MM.1S (cell line): ENCODE results near the gene KCNQ2.

Experiments
- DNase-seq: peaks from one replicate; pipeline ENCODE4 v3.0.0-alpha.2; 2015
- H2AFZ ChIP-seq: fragments of 300-600 bp; sonication (generic); 2 replicates; pipeline ENCODE4 v1.6.0; 2016; ENCODE audit warnings: antibody characterized with exemption, low read length
- H3F3A ChIP-seq: fragments of 300-600 bp; sonication (generic); 2 replicates; pipeline ENCODE4 v1.6.1; 2016; ENCODE audit warnings: mild to moderate bottlenecking, antibody characterized with exemption, low read length, moderate library complexity, mixed read lengths; ENCODE audit not compliant: insufficient read depth
- H3K27ac ChIP-seq: fragments of 300-600 bp; sonication (generic); 2 replicates; pipeline ENCODE4 v1.5.1; 2016; ENCODE audit warnings: mild to moderate bottlenecking, low read length
- H3K27me3 ChIP-seq: fragments of 300-600 bp; sonication (generic); replicated peaks from 2 replicates; pipeline ENCODE4 v1.6.0; 2016; ENCODE audit warnings: low read length; ENCODE audit not compliant: insufficient read depth
- H3K36me3 ChIP-seq: fragments of 300-600 bp; sonication (generic); replicated peaks from 2 replicates; pipeline ENCODE4 v1.6.1; 2016; ENCODE audit warnings: mild to moderate bottlenecking, low read length, mixed read lengths; ENCODE audit not compliant: insufficient read depth
- H3K4me1 ChIP-seq: fragments of 300-600 bp; sonication (generic); 2 replicates; pipeline ENCODE4 v1.6.1; 2016; ENCODE audit warnings: low read length, mixed read lengths
- H3K4me2 ChIP-seq: fragments of 300-600 bp; sonication (generic); 2 replicates; pipeline ENCODE4 v1.6.0; 2016; ENCODE audit warnings: low read depth, low read length
- H3K4me3 ChIP-seq: fragments of 300-600 bp; sonication (generic); 2 replicates; pipeline ENCODE4 v1.5.1; 2016; ENCODE audit warnings: low read length, mixed read lengths
- H3K79me2 ChIP-seq: fragments of 300-600 bp; sonication (generic); 2 replicates; pipeline ENCODE4 v1.6.1; 2016; ENCODE audit warnings: mixed run types, low read length, mixed read lengths
- H3K9ac ChIP-seq: fragments of 300-600 bp; sonication (generic); 2 replicates; pipeline ENCODE4 v1.6.1; 2016; ENCODE audit warnings: low read length, mixed read lengths
- H3K9me2 ChIP-seq: fragments of 300-600 bp; sonication (generic); replicated peaks from 2 replicates; pipeline ENCODE4 v1.6.1; 2016; ENCODE audit warnings: mild to moderate bottlenecking, low read length, mixed read lengths; ENCODE audit not compliant: insufficient read depth
- H3K9me3 ChIP-seq: fragments of 300-600 bp; sonication (generic); replicated peaks from 2 replicates; pipeline ENCODE4 v1.6.1; 2016; ENCODE audit warnings: mild to moderate bottlenecking, low read length, mixed read lengths; ENCODE audit not compliant: insufficient read depth
- H4K20me1 ChIP-seq: fragments of 300-600 bp; sonication (generic); 2 replicates; pipeline ENCODE4 v1.6.1; 2016; ENCODE audit warnings: mild to moderate bottlenecking, low read length, moderate library complexity, mixed read lengths; ENCODE audit not compliant: insufficient read depth
- EZH2 ChIP-seq: fragments of 300-600 bp; sonication (generic); optimal IDR thresholded peaks from 2 replicates; pipeline ENCODE3; 2017; ENCODE audit warnings: low read depth, mild to moderate bottlenecking, antibody characterized with exemption, low read length, mixed read lengths
- EZH2phosphoT487 ChIP-seq: fragments of 300-600 bp; sonication (generic); IDR thresholded peaks from 2 replicates; pipeline ENCODE4 v1.6.1; 2018; ENCODE audit warnings: antibody characterized with exemption, low read length
- TF ChIP-seq, protein P1 (sequence below): fragments of 300-600 bp; sonication (generic); IDR thresholded peaks from 2 replicates; pipeline ENCODE4 v1.5.1; 2016; ENCODE audit warnings: antibody characterized with exemption, low read length, mixed read lengths

KCNQ2 gene

DNA sequence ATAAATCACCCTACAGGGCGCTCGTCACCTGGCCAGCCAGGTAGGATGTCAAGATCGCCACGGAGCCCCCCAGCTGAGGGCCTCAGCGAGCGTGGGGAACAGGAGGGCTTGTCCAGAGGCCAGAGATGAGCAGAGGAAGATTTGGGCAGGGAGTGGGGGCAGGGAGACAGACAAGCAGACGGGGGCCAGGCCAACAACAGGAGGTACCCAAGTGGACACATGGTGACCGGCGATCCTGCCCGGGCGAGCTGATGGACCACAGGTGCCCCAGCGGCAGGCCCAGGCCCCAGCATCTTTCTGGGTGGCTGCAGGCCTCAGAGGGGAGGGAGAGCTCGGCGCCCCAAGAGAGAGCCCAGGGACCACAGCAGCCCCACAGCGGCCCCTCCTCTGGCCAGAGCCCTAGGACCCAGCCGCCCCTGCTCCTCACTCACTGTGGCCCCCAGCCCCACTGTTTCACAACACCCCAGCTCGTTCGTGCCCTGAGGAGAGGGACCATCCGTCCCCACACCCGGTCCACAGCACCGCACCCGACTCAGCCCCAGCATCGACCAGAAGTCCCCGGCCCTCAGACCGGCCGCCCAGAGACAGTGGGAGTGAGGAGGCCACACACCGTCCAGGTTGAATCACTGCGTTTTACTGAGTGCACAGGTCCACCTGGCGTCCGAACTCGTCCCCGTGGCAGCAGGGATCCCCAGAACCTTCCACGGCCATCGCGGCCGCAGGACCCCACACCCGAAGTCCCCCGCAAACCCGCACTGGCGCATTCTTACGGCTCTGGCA lies 72.7 kb downstream of the KCNQ2 start:
- no peak for TF ChIP-seq EZH2phosphoT487
- TF ChIP-seq, protein P1, sequence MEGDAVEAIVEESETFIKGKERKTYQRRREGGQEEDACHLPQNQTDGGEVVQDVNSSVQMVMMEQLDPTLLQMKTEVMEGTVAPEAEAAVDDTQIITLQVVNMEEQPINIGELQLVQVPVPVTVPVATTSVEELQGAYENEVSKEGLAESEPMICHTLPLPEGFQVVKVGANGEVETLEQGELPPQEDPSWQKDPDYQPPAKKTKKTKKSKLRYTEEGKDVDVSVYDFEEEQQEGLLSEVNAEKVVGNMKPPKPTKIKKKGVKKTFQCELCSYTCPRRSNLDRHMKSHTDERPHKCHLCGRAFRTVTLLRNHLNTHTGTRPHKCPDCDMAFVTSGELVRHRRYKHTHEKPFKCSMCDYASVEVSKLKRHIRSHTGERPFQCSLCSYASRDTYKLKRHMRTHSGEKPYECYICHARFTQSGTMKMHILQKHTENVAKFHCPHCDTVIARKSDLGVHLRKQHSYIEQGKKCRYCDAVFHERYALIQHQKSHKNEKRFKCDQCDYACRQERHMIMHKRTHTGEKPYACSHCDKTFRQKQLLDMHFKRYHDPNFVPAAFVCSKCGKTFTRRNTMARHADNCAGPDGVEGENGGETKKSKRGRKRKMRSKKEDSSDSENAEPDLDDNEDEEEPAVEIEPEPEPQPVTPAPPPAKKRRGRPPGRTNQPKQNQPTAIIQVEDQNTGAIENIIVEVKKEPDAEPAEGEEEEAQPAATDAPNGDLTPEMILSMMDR, result no peak
- no peak for TF ChIP-seq EZH2

GRCh38 chr20:63398744-63399514 lies 73.5 kb downstream of the KCNQ2 start:
- Histone ChIP-seq H3K4me1 (no peaks in the 10 kb centered on the region), H3F3A (no peaks in the 10 kb centered on the region), H3K79me2 (no peaks in the 10 kb centered on the region), H3K36me3 (no peaks in the 10 kb centered on the region), H3K9ac (no peak overlapping the region), H2AFZ (no peak overlapping the region), H3K27ac (no peak overlapping the region), H3K9me2 (no peaks in the 10 kb centered on the region), H3K9me3 (no peaks in the 10 kb centered on the region), H3K4me2 (no peak overlapping the region), H3K27me3 (peaks cover 100% of the 10 kb centered on the region), H3K4me3 (no peak overlapping the region), H4K20me1 (no peaks in the 10 kb centered on the region)
- no peak for TF ChIP-seq EZH2
- TF ChIP-seq, protein P1, result no peak
- no peak for TF ChIP-seq EZH2phosphoT487
- DNase-seq, result no peak

More for the DNA sequence above, 72.7 kb downstream of the KCNQ2 start:
- no peaks in the 10 kb centered on the region for H3K36me3 ChIP-seq
- no peak overlapping the region for H2AFZ ChIP-seq
- no peaks in the 10 kb centered on the region for H4K20me1 ChIP-seq
- no peak overlapping the region for H3K4me2 ChIP-seq
- H3K9me3 ChIP-seq, result no peaks in the 10 kb centered on the region
- H3K9ac ChIP-seq, result no peak overlapping the region
- no peak overlapping the region for H3K27ac ChIP-seq
- DNase-seq, result no peak
- H3K27me3 ChIP-seq, result peaks cover 99% of the 10 kb centered on the region
- H3K4me3 ChIP-seq, result no peak overlapping the region
- H3K79me2 ChIP-seq, result no peaks in the 10 kb centered on the region
- no peaks in the 10 kb centered on the region for H3K4me1 ChIP-seq
- no peaks in the 10 kb centered on the region for H3K9me2 ChIP-seq
- no peaks in the 10 kb centered on the region for H3F3A ChIP-seq

DNA sequence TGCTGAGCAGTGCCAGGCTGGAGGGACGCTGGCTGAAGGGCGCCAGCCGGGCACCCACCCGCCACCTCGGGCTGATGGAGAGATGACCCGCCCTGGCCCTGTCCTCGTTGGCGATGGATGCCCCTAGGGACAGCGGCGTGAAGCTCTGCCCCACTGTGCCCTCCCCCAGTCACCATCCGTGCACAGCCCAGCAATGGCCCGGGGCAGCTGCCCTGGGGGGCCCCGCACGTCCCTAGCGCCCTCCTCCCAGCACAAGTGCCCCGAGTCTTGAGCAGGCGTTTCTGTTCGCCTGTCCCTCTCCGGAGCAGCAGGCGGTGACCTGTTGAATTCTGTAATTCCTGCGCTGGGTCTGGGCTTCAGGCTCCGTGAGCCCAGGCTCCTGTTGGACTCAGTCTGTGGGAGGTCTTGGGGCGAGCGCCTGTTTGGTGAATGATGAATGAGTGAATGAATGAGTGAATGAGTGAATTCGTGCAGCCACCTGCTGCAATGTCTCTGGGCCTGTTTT lies 74.5 kb downstream of the KCNQ2 start:
- no peak overlapping the region for H3K4me2 ChIP-seq
- H3K9ac ChIP-seq, result no peak overlapping the region
- H2AFZ ChIP-seq, result no peak overlapping the region
- H3K79me2 ChIP-seq, result no peaks in the 10 kb centered on the region
- no peak overlapping the region for H3K4me3 ChIP-seq
- no peak for DNase-seq
- peaks cover 99% of the 10 kb centered on the region for H3K27me3 ChIP-seq
- H3K36me3 ChIP-seq, result no peaks in the 10 kb centered on the region
- no peaks in the 10 kb centered on the region for H4K20me1 ChIP-seq
- H3K9me3 ChIP-seq, result no peaks in the 10 kb centered on the region
- no peaks in the 10 kb centered on the region for H3K4me1 ChIP-seq
- no peak overlapping the region for H3K27ac ChIP-seq
- TF ChIP-seq, protein P1, result no peak
- TF ChIP-seq EZH2 (no peak), EZH2phosphoT487 (no peak)
- no peaks in the 10 kb centered on the region for H3F3A ChIP-seq
- no peaks in the 10 kb centered on the region for H3K9me2 ChIP-seq
